ENCODE results near the gene SELENOV. TPM values are rescaled to one million over a fixed set of nuclear protein-coding genes. Genes with fewer than 3 reads are reported as not detected.

SELENOV gene
- total and polyA plus RNA-seq, 8 donors = not detected

DNA sequence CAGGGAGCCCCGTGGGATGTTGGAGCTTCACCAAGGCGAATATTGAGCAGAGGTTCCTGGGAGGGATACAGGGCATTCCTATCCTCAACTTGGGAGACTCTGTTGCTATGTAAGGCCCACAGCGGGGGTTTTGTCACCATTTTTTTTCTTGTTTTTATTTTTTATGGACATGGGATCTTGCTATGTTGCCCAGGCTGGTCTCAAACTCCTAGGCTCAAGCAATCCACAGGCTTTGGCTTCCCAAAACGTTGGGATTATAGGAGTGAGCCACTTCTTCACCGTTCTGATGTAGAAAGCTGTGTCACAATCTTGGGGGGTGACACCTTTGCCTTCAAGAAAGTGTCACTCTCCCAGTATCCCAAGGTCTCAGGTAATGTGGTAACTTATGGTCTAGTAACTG is 13.6 kb upstream of the SELENOV start:
- no peak overlapping the region for H3K27ac ChIP-seq
- TF ChIP-seq, protein P1, sequence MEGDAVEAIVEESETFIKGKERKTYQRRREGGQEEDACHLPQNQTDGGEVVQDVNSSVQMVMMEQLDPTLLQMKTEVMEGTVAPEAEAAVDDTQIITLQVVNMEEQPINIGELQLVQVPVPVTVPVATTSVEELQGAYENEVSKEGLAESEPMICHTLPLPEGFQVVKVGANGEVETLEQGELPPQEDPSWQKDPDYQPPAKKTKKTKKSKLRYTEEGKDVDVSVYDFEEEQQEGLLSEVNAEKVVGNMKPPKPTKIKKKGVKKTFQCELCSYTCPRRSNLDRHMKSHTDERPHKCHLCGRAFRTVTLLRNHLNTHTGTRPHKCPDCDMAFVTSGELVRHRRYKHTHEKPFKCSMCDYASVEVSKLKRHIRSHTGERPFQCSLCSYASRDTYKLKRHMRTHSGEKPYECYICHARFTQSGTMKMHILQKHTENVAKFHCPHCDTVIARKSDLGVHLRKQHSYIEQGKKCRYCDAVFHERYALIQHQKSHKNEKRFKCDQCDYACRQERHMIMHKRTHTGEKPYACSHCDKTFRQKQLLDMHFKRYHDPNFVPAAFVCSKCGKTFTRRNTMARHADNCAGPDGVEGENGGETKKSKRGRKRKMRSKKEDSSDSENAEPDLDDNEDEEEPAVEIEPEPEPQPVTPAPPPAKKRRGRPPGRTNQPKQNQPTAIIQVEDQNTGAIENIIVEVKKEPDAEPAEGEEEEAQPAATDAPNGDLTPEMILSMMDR (IDR thresholded peaks at IDR 0.05) = no peak
- WGBS, 2 donors = 69 to 77% methylated on average over 5 of the region's 5 CpGs
- no peaks in the 10 kb centered on the region for H3K9me3 ChIP-seq
- no peak for FAIRE-seq
- intact Hi-C loops (cut with DNase I) = no loop called here
- ATAC-seq = no peak
- H3K4me1 ChIP-seq = peaks cover 6 to 8% (median 7%) of the 10 kb centered on the region in 3 donors
- H3K36me3 ChIP-seq = no peaks in the 10 kb centered on the region
- H3K4me3 ChIP-seq = no peak overlapping the region
- no peak for DNase-seq
- peaks cover 0 to 17% (median 2%) of the 10 kb centered on the region in 4 donors for H3K27me3 ChIP-seq

DNA sequence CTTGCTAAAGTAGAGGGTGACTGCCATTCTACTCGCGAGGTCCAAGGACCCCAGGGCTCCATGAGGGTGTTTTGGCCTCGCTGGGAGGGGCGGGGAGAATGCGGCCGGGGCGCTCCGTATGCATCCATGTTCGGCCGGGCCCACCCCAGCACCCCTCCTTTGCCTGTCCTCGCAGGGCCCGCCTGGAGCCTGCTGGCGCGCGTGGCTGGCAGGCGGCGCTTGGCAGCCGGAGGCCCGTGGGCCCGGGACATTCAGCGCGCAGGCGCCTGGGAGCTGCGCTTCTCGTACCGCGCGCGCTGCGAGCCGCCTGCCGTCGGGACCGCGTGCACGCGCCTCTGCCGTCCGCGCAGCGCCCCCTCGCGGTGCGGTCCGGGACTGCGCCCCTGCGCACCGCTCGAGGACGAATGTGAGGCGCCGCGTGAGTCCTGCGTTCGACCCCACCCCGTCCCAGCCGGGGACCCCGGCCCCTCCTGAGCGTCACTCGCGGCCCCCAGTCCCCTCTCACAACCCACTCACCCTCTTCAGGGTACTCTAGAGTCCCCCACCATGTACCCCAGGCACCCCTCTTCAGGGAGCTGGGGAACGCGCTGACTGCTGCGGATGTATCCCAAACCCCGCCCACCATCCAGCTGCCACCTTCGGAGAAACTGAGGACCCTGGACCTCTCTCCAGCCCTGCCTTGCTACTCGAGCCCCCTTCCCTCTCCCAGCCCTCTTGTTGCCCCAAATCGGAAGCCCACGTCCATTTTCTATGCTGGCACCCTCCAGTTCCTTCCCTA is 12.1 kb upstream of the SELENOV start:
- 12% methylated on average over 55 to 69 of the region's 69 CpGs for whole genome bisulfite sequencing, 2 donors
- Histone ChIP-seq H3K4me1 (peaks cover 6 to 7% (median 6%) of the 10 kb centered on the region in 3 donors), H3K4me3 (no peak overlapping the region), H3K27ac (no peak overlapping the region), H3K9me3 (no peaks in the 10 kb centered on the region), H3K27me3 (peaks cover 0 to 28% (median 2%) of the 10 kb centered on the region in 4 donors), H3K36me3 (no peaks in the 10 kb centered on the region)
- ATAC-seq (peak; percentile 77 to 84 (median 78)), DNase-seq (peak in 4 of 6 donors; percentile 35 to 83 (median 54)), FAIRE-seq (no peak)
- intact Hi-C loops (cut with DNase I) = no loop called here
- TF ChIP-seq, protein P1 (IDR thresholded peaks at IDR 0.05) = peak; percentile 46 to 78 (median 68)

DNA sequence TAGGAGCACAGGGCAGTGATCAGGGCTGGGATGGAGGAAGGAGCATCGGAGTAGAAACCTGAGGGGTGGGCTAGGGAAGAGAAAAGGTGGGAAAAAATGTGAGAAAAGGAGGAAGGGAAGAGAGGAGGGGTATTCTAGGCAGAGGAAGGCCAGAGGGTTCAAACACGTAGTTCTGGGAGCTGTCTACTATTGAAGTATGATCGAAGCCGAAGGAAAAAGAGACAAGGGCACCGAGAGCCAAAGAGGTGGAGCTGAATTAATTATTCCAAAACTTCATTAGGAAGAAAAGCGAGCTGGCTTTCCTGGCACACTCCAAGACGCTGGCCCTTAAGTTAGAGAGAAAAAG is 8.4 kb upstream of the SELENOV start:
- H3K9me3 ChIP-seq = no peaks in the 10 kb centered on the region
- FAIRE-seq (no peak), ATAC-seq (no peak)

DNA sequence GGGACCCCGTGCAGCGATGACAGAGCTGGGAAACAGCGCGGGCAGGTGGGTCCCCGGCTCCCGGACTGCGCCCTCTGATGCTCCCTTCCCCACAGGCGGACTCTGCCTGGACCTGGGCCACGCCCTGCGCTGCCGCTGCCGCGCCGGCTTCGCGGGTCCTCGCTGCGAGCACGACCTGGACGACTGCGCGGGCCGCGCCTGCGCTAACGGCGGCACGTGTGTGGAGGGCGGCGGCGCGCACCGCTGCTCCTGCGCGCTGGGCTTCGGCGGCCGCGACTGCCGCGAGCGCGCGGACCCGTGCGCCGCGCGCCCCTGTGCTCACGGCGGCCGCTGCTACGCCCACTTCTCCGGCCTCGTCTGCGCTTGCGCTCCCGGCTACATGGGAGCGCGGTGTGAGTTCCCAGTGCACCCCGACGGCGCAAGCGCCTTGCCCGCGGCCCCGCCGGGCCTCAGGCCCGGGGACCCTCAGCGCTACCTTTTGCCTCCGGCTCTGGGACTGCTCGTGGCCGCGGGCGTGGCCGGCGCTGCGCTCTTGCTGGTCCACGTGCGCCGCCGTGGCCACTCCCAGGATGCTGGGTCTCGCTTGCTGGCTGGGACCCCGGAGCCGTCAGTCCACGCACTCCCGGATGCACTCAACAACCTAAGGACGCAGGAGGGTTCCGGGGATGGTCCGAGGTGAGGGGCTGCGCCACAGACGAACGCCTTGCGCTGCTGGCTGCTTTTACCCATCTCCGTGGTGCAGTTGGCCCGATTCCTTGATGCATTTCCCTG is 7.8 kb upstream of the SELENOV start:
- peak in 3 of 4 donors; percentile 58 to 73 (median 69) for ATAC-seq
- H3K9me3 ChIP-seq = no peaks in the 10 kb centered on the region
- no peak for DNase-seq
- intact Hi-C loops (cut with DNase I) = no loop called here
- H3K4me1 ChIP-seq = no peaks in the 10 kb centered on the region
- FAIRE-seq = no peak
- WGBS, 2 donors = 3% methylated on average over 78 to 96 of the region's 96 CpGs
- peaks cover 0 to 29% (median 0%) of the 10 kb centered on the region in 4 donors for H3K27me3 ChIP-seq
- H3K27ac ChIP-seq = no peak overlapping the region
- no peaks in the 10 kb centered on the region for H3K36me3 ChIP-seq
- TF ChIP-seq, protein P1 (IDR thresholded peaks at IDR 0.05) = no peak
- peak overlapping the region in 3 of 4 donors; percentile 6 to 42 (median 7) for H3K4me3 ChIP-seq

More for the DNA sequence above, 8.4 kb upstream of the SELENOV start:
- no peaks in the 10 kb centered on the region for H3K36me3 ChIP-seq
- intact Hi-C loops (cut with DNase I) = no loop called here
- H3K27ac ChIP-seq = no peak overlapping the region
- no peak for DNase-seq
- H3K4me3 ChIP-seq = peak overlapping the region in 1 of 4 donors; percentile 42
- no peaks in the 10 kb centered on the region for H3K4me1 ChIP-seq
- H3K27me3 ChIP-seq = peaks cover 0 to 29% (median 0%) of the 10 kb centered on the region in 4 donors
- WGBS, 2 donors = 51 to 57% methylated on average over 7 of the region's 7 CpGs
- TF ChIP-seq, protein P1 (IDR thresholded peaks at IDR 0.05) = no peak
